K562 (cell line): ENCODE results near the gene RPS2. TPM values are rescaled to one million over a fixed set of nuclear protein-coding genes. Genes with fewer than 3 reads are reported as not detected.

Source experiments
- BDP1 ChIP-seq: IDR thresholded peaks from 3 replicates; pipeline ENCODE4 v1.6.1; 2011; ENCODE audit not compliant: insufficient read length, insufficient read depth
- GABPB2 ChIP-seq: fragments of 250-450 bp; sonication (Bioruptor Pico); conservative IDR thresholded peaks from 2 replicates; pipeline ENCODE4 v1.5.1; 2021; ENCODE audit warnings: mild to moderate bottlenecking
- MAZ ChIP-seq, 2 experiments: fragments of 450-650 bp in 1 of 2; sonication (generic) in 1 of 2; formaldehyde crosslinking; IDR thresholded peaks in 1 of 2; conservative IDR thresholded peaks in 1 of 2; 2 replicates each; pipeline versions ENCODE4 v1.4.0 to v1.5.0; 2020; ENCODE audit warnings: mild to moderate bottlenecking in 1 of 2, missing genetic modification reagents in 1 of 2
- PHTF2 ChIP-seq: fragments of 250-450 bp; sonication (Bioruptor Pico); IDR thresholded peaks from 2 replicates; pipeline ENCODE4 v1.5.0; 2021; ENCODE audit warnings: mild to moderate bottlenecking
- POLR2B ChIP-seq: fragments of 450-650 bp; IDR thresholded peaks from 2 replicates; pipeline ENCODE4 v1.6.1; 2018; ENCODE audit warnings: low read depth; ENCODE audit not compliant: partially characterized antibody
- POLR3G ChIP-seq: IDR thresholded peaks from 2 replicates; pipeline ENCODE4 v1.6.1; 2011; ENCODE audit not compliant: insufficient read length, insufficient replicate concordance; ENCODE audit errors: extremely low read depth
- RUNX1 ChIP-seq: sonication (generic); IDR thresholded peaks from 2 replicates; pipeline ENCODE4 v1.6.1; 2016; ENCODE audit warnings: antibody characterized with exemption, low read depth
- SMAD4 ChIP-seq: fragments of 250-450 bp; sonication (Bioruptor Pico); conservative IDR thresholded peaks from 2 replicates; pipeline ENCODE4 v1.8.0; 2021; ENCODE audit warnings: inconsistent platforms, mild to moderate bottlenecking, moderate library complexity
- SPI1 ChIP-seq: IDR thresholded peaks from 2 replicates; pipeline ENCODE4 v1.6.1; 2011; ENCODE audit warnings: low read depth, low read length, control low read depth, borderline replicate concordance
- ZNF12 ChIP-seq: sonication (generic); formaldehyde crosslinking; IDR thresholded peaks from 2 replicates; pipeline ENCODE4 v1.4.0; 2020; ENCODE audit warnings: mild to moderate bottlenecking, missing genetic modification reagents
- ZNF146 ChIP-seq: IDR thresholded peaks from one replicate; pipeline ENCODE4 v1.6.1; 2018; ENCODE audit warnings: missing compliant biosample characterization; ENCODE audit not compliant: unreplicated experiment
- ZNF174 ChIP-seq: fragments of 250-450 bp; sonication (Bioruptor Pico); IDR thresholded peaks from 2 replicates; pipeline ENCODE4 v1.4.0; 2020; ENCODE audit warnings: mild to moderate bottlenecking
- ZNF696 ChIP-seq: fragments of 250-450 bp; sonication (Bioruptor Pico); conservative IDR thresholded peaks from 2 replicates; pipeline ENCODE4 v1.4.0; 2020; ENCODE audit warnings: mild to moderate bottlenecking, moderate library complexity
- polyA plus RNA-seq, 8 experiments: library from polyadenylated mRNA; depleted of rRNA in 4 of 8; stranded (reverse) in 5 of 8; unstranded in 3 of 8; fragments of >200 nt; fragmentation: Nextera tagmentation in 2 of 8; fragmentation: Illumina TruSeq in 1 of 8; extraction: Ambion mirVana in 2 of 8; extraction: Trizol in 1 of 8; gene quantifications; 2 replicates each; pipeline versions ENCODE4 v1.2.1 to v1.2.3, GENCODE V29; 2011 to 2014; ENCODE audit warnings: inconsistent platforms in 1 of 8, missing spikeins in 1 of 8
- total RNA-seq, 7 experiments: library from RNA; depleted of rRNA in 6 of 7; stranded (reverse); fragments of >200 nt in 6 of 7; fragmentation: Illumina TruSeq in 2 of 7; extraction: Trizol in 2 of 7; gene quantifications; 2 replicates each; pipeline versions ENCODE4 v1.2.1 to v1.2.3, GENCODE V29; 2011 to 2021; ENCODE audit warnings: low replicate concordance in 1 of 7
- TF ChIP-seq, protein P1 (sequence below): fragments of 250-450 bp; sonication (Bioruptor Pico); IDR thresholded peaks from 2 replicates; pipeline ENCODE4 v1.8.0; 2022; ENCODE audit warnings: inconsistent platforms, mild to moderate bottlenecking, moderate library complexity, borderline replicate concordance
- TF ChIP-seq, protein P2 (sequence below): fragments of 450-650 bp; formaldehyde crosslinking; conservative IDR thresholded peaks from 2 replicates; pipeline ENCODE4 v1.4.0; 2022; ENCODE audit warnings: mild to moderate bottlenecking, missing genetic modification characterization
- TF ChIP-seq, protein P3 (sequence below): fragments of 150-350 bp; IDR thresholded peaks from 2 replicates; pipeline ENCODE4 v1.6.1; 2014; ENCODE audit warnings: low read depth, mild to moderate bottlenecking, low read length, borderline replicate concordance
- TF ChIP-seq, protein P4 (sequence below): fragments of 250-450 bp; sonication (Bioruptor Pico); IDR thresholded peaks from 2 replicates; pipeline ENCODE4 v1.8.0; 2021; ENCODE audit warnings: moderate library complexity, mild to moderate bottlenecking, inconsistent platforms
- TF ChIP-seq, protein P5 (sequence below): sonication (generic); formaldehyde crosslinking; IDR thresholded peaks from 2 replicates; pipeline ENCODE4 v1.8.1; 2023; ENCODE audit warnings: mild to moderate bottlenecking, missing genetic modification reagents

Gene RPS2
- total and polyA plus RNA-seq, 9 of the 15 experiments (the other 6 are each of a cell fraction or from before 2014, with no cell fraction given) = 834 to 4,794 (median 3,793) TPM

DNA sequence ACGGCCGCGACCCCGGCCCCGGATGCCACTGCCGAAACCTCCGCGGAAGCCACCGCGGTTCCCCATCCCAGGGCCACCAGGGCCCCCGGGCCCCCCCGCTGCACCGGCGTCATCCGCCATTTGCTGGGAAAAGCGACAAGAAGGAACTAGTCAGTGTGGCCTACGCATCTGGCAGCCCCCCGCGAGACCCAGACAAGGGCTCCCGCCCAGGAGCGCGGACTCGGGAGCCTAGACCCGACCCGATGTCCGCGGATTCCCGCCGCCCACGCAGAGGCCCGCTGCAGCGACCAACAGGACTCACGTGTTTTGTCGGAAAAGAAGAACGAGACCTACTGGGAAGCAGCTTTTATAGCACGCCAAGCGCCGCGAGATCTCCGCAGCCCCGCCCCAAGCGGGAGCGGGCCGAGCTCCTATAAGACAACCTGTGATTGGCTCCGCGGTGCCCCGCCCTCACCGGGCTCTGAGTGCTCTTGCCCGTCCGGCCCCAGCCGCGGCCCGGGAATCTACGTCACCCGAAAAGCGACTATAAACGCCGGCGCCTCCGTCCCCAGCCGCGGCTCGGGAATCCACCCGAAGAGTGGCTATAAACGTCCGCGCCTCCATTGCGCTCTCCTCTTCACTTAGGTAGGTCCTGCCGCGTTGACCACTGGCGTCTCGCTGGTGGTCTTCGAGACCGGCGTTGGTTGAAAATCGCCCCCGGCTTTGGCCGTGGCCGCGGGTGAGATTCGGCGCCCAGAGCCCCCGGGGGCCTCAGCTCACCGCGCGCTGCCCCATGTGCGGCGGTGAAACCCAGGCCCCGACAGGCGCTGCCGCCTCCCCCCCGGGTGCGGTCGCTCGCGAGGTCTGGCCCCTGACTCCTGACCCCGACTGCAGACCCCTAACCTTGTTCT, at the start of gene RPS2 (continued):
- TF ChIP-seq, protein P1, sequence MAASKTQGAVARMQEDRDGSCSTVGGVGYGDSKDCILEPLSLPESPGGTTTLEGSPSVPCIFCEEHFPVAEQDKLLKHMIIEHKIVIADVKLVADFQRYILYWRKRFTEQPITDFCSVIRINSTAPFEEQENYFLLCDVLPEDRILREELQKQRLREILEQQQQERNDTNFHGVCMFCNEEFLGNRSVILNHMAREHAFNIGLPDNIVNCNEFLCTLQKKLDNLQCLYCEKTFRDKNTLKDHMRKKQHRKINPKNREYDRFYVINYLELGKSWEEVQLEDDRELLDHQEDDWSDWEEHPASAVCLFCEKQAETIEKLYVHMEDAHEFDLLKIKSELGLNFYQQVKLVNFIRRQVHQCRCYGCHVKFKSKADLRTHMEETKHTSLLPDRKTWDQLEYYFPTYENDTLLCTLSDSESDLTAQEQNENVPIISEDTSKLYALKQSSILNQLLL = no peak
- TF ChIP-seq, protein P2, sequence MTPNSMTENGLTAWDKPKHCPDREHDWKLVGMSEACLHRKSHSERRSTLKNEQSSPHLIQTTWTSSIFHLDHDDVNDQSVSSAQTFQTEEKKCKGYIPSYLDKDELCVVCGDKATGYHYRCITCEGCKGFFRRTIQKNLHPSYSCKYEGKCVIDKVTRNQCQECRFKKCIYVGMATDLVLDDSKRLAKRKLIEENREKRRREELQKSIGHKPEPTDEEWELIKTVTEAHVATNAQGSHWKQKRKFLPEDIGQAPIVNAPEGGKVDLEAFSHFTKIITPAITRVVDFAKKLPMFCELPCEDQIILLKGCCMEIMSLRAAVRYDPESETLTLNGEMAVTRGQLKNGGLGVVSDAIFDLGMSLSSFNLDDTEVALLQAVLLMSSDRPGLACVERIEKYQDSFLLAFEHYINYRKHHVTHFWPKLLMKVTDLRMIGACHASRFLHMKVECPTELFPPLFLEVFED (CRISPR knock-in tag) = peak; percentile 79; the same call in 1 of the 2 replicates
- TF ChIP-seq PHTF2 (CRISPR knock-in tag) (no peak), ZNF696 (no peak), SMAD4 (CRISPR knock-in tag) (peak; percentile 53; the same call in 1 of the 2 replicates), ZNF174 (CRISPR knock-in tag) (no peak), SPI1 (no peak), MAZ (CRISPR knock-in tag; conservative IDR thresholded peaks at IDR 0.05 in 1 of 2, IDR thresholded peaks at IDR 0.05 in 1 of 2) (peak; percentile 68 to 94; a peak in 3 of 4 replicates), ZNF12 (CRISPR knock-in tag) (no peak), RUNX1 (no peak), ZNF146 (CRISPR knock-in tag) (no peak), BDP1 (no peak), GABPB2 (CRISPR knock-in tag) (no peak), POLR2B (peak; percentile 100), POLR3G (no peak)
- TF ChIP-seq, protein P3, sequence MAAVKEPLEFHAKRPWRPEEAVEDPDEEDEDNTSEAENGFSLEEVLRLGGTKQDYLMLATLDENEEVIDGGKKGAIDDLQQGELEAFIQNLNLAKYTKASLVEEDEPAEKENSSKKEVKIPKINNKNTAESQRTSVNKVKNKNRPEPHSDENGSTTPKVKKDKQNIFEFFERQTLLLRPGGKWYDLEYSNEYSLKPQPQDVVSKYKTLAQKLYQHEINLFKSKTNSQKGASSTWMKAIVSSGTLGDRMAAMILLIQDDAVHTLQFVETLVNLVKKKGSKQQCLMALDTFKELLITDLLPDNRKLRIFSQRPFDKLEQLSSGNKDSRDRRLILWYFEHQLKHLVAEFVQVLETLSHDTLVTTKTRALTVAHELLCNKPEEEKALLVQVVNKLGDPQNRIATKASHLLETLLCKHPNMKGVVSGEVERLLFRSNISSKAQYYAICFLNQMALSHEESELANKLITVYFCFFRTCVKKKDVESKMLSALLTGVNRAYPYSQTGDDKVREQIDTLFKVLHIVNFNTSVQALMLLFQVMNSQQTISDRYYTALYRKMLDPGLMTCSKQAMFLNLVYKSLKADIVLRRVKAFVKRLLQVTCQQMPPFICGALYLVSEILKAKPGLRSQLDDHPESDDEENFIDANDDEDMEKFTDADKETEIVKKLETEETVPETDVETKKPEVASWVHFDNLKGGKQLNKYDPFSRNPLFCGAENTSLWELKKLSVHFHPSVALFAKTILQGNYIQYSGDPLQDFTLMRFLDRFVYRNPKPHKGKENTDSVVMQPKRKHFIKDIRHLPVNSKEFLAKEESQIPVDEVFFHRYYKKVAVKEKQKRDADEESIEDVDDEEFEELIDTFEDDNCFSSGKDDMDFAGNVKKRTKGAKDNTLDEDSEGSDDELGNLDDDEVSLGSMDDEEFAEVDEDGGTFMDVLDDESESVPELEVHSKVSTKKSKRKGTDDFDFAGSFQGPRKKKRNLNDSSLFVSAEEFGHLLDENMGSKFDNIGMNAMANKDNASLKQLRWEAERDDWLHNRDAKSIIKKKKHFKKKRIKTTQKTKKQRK = no peak
- TF ChIP-seq, protein P4, sequence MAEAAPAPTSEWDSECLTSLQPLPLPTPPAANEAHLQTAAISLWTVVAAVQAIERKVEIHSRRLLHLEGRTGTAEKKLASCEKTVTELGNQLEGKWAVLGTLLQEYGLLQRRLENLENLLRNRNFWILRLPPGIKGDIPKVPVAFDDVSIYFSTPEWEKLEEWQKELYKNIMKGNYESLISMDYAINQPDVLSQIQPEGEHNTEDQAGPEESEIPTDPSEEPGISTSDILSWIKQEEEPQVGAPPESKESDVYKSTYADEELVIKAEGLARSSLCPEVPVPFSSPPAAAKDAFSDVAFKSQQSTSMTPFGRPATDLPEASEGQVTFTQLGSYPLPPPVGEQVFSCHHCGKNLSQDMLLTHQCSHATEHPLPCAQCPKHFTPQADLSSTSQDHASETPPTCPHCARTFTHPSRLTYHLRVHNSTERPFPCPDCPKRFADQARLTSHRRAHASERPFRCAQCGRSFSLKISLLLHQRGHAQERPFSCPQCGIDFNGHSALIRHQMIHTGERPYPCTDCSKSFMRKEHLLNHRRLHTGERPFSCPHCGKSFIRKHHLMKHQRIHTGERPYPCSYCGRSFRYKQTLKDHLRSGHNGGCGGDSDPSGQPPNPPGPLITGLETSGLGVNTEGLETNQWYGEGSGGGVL (CRISPR knock-in tag) = no peak
- TF ChIP-seq, protein P5, sequence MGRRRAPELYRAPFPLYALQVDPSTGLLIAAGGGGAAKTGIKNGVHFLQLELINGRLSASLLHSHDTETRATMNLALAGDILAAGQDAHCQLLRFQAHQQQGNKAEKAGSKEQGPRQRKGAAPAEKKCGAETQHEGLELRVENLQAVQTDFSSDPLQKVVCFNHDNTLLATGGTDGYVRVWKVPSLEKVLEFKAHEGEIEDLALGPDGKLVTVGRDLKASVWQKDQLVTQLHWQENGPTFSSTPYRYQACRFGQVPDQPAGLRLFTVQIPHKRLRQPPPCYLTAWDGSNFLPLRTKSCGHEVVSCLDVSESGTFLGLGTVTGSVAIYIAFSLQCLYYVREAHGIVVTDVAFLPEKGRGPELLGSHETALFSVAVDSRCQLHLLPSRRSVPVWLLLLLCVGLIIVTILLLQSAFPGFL = peak; percentile 83; the same call in 1 of the 2 replicates
